Cardiac muscle cell (in vitro differentiated cells and primary cell): ENCODE data around the gene ADCY4. TPM values are rescaled to one million over a fixed set of nuclear protein-coding genes. Genes with fewer than 3 reads are reported as not detected.
A peak's percentile ranks its signal among the peaks of the same experiment; 100 is the strongest.

Experiments used
- DNase-seq, 2 donors: peaks; one replicate each; pipeline versions ENCODE4 v3.0.0 to v3.0.0-alpha.2; 2010 to 2017; ENCODE audit warnings: low read depth in 1 of 2, low spot score in 1 of 2
- H3K27ac ChIP-seq: fragments of 200-600 bp; sonication (generic); 2 replicates; pipeline ENCODE4 v1.5.1; 2016
- H3K27me3 ChIP-seq: fragments of 200-600 bp; sonication (generic); 2 replicates; pipeline ENCODE4 v1.6.0; 2016; ENCODE audit warnings: control low read depth
- H3K36me3 ChIP-seq: fragments of 200-600 bp; sonication (generic); 2 replicates; pipeline ENCODE4 v1.5.1; 2016; ENCODE audit warnings: control low read depth
- H3K4me1 ChIP-seq: fragments of 200-600 bp; sonication (generic); 2 replicates; pipeline ENCODE4 v1.8.1; 2017; ENCODE audit warnings: low read depth, mild to moderate bottlenecking, mixed run types
- H3K4me3 ChIP-seq: fragments of 200-600 bp; sonication (generic); 2 replicates; pipeline ENCODE4 v1.5.1; 2016; ENCODE audit warnings: mild to moderate bottlenecking
- H3K9me3 ChIP-seq: fragments of 200-600 bp; sonication (generic); 2 replicates; pipeline ENCODE4 v1.5.1; 2017; ENCODE audit warnings: low read depth, mild to moderate bottlenecking, control low read depth
- CTCF ChIP-seq: IDR thresholded peaks from 2 replicates; pipeline ENCODE4 v1.5.1; 2012; ENCODE audit warnings: low read depth, mild to moderate bottlenecking, low read length
- polyA plus RNA-seq: library from polyadenylated mRNA; unstranded; fragments of >200 nt; fragmentation: Nextera tagmentation; extraction: Ambion mirVana; gene quantifications from 2 replicates; pipeline ENCODE4 v1.2.1, GENCODE V29; 2016
- total RNA-seq: library from RNA; depleted of rRNA; stranded (reverse); fragments of >200 nt; gene quantifications from 2 replicates; pipeline ENCODE4 v1.2.3, GENCODE V29; 2016

Gene ADCY4
- total and polyA plus RNA-seq, 2 experiments from 2014 or later = 1.5 TPM; not detected in 1

- DNase-seq = no peak
- H3K4me3 ChIP-seq = no peak overlapping the region
- no peaks in the 10 kb centered on the region for H3K9me3 ChIP-seq
- H3K27ac ChIP-seq = no peak overlapping the region
- peaks cover 98% of the 10 kb centered on the region for H3K27me3 ChIP-seq
- H3K4me1 ChIP-seq = peaks cover 7% of the 10 kb centered on the region
- no peaks in the 10 kb centered on the region for H3K36me3 ChIP-seq
- no peak for TF ChIP-seq CTCF
Measured at GRCh38 chr14:24335461-24336171, 745 bp upstream of the ADCY4 start.

- Histone ChIP-seq H3K4me1 (peaks cover 7% of the 10 kb centered on the region), H3K27me3 (peaks cover 76% of the 10 kb centered on the region), H3K4me3 (peak overlapping the region; percentile 23), H3K27ac (no peak overlapping the region), H3K36me3 (no peaks in the 10 kb centered on the region), H3K9me3 (no peaks in the 10 kb centered on the region)
- DNase-seq = peak; percentile 64 to 77
- TF ChIP-seq CTCF = peak; percentile 77
Measured at GRCh38 chr14:24332268-24332993, 2.4 kb downstream of the ADCY4 start.

GRCh38 chr14:24331731-24332267, 3.1 kb downstream of the ADCY4 start:
- no peaks in the 10 kb centered on the region for H3K9me3 ChIP-seq
- TF ChIP-seq CTCF = no peak
- DNase-seq = no peak
- H3K4me3 ChIP-seq = no peak overlapping the region
- H3K4me1 ChIP-seq = peaks cover 7% of the 10 kb centered on the region
- H3K27ac ChIP-seq = no peak overlapping the region
- no peaks in the 10 kb centered on the region for H3K36me3 ChIP-seq
- peaks cover 70% of the 10 kb centered on the region for H3K27me3 ChIP-seq

- Histone ChIP-seq H3K27me3 (peaks cover 63% of the 10 kb centered on the region), H3K27ac (no peak overlapping the region), H3K9me3 (no peaks in the 10 kb centered on the region), H3K4me3 (no peak overlapping the region), H3K36me3 (no peaks in the 10 kb centered on the region), H3K4me1 (peaks cover 7% of the 10 kb centered on the region)
- no peak for DNase-seq
- TF ChIP-seq CTCF = no peak
Measured at GRCh38 chr14:24330973-24331674, 3.7 kb downstream of the ADCY4 start.

- no peak for TF ChIP-seq CTCF
- DNase-seq = no peak
- H3K36me3 ChIP-seq = no peaks in the 10 kb centered on the region
- H3K27ac ChIP-seq = no peak overlapping the region
- peaks cover 49% of the 10 kb centered on the region for H3K27me3 ChIP-seq
- H3K4me3 ChIP-seq = no peak overlapping the region
- no peaks in the 10 kb centered on the region for H3K9me3 ChIP-seq
- H3K4me1 ChIP-seq = peaks cover 7% of the 10 kb centered on the region
Measured at GRCh38 chr14:24329736-24330135, 5.1 kb downstream of the ADCY4 start.
